Stimulated activated CD4-positive, alpha-beta T cell treated with anti-CD3 and anti-CD28 coated beads, Interleukin-4, amount 100 ng/mL, for 24 hours (primary cell): Measurements from ENCODE around the gene GRHL3.

Experiments used
- DNase-seq: peaks from one replicate; pipeline ENCODE4 v3.0.0-alpha.2; 2020

GRHL3 gene

DNA sequence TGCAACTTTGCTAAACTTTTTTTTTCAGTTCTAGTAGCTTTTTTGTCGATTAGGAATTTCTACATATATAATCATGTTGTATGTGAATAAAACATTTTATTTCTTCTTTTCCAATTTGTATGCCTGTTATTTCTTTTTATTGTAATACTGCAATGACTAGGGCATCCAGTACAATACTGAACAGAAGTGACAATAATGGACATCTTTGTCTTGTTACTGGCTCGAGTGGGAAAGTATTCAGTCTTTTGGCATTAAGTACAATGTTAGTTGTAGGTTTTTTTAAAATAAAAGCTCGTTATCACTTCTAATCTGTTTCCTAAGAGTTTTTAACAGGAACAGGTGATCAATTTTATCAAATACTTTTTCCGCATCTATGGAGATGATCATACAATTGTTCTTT, 84.6 kb downstream of the GRHL3 start:
- DNase-seq, result no peak
